GM19328 (cell line): ENCODE data around the gene PROSER2.
"Not testable (repeated sequence)": the region's sequence is repeated elsewhere in the genome, so short reads cannot be mapped to it uniquely, and the experiment has no call there.

Source experiments
- ATAC-seq: cut with Tn5 transposase; IDR thresholded peaks from one replicate; pipeline ENCODE4 v1.9.1; 2021; ENCODE audit warnings: mild to moderate bottlenecking, moderate library complexity; ENCODE audit not compliant: unreplicated experiment

PROSER2 gene

GRCh38 chr10:11882646-11883375, 59.7 kb downstream of the PROSER2 start:
- no peak for ATAC-seq

DNA sequence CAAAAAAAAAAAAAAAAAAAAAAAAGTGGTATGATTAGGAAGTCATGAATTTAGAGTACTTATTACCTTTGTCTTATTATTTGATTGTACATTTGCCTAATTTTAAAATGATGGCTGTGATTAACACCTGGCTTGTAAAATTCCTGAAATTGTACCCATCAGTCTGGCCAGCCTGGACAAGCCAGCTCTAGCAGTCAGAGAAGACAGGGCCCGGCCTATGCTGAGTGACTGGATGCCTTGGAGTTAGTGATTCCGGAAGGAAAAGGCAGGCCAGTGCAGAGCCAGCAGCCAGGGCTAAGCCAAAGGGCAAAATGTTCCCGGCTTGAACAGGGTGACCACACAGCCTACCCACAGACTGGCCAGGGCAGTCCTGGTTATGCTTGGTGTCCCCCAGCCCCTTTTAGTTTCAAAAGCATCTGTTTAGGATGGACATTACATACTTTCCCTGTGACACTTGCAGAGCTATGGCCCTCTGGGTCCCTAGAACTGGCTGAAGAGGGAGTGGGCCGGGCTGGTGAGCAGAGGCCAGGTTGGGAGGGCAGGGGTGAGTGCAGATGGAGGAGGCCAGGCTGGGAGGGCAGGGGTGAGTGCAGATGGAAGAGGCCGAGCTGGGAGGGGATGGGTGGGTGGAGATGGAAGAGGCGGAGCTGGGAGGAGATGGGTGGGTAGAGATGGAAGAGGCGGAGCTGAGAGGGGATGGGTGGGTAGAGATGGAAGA, 61.7 kb downstream of the PROSER2 start:
- ATAC-seq: no peak

GRCh38 chr10:11885437-11886137, 62.4 kb downstream of the PROSER2 start:
- ATAC-seq: no peak

GRCh38 chr10:11886138-11886474, 63.0 kb downstream of the PROSER2 start:
- ATAC-seq: no peak

GRCh38 chr10:11886851-11887250, 63.7 kb downstream of the PROSER2 start:
- no peak for ATAC-seq

GRCh38 chr10:11887381-11888227, 64.4 kb downstream of the PROSER2 start:
- ATAC-seq: no peak

GRCh38 chr10:11889263-11889662, 66.1 kb downstream of the PROSER2 start:
- ATAC-seq: not testable (repeated sequence)

DNA sequence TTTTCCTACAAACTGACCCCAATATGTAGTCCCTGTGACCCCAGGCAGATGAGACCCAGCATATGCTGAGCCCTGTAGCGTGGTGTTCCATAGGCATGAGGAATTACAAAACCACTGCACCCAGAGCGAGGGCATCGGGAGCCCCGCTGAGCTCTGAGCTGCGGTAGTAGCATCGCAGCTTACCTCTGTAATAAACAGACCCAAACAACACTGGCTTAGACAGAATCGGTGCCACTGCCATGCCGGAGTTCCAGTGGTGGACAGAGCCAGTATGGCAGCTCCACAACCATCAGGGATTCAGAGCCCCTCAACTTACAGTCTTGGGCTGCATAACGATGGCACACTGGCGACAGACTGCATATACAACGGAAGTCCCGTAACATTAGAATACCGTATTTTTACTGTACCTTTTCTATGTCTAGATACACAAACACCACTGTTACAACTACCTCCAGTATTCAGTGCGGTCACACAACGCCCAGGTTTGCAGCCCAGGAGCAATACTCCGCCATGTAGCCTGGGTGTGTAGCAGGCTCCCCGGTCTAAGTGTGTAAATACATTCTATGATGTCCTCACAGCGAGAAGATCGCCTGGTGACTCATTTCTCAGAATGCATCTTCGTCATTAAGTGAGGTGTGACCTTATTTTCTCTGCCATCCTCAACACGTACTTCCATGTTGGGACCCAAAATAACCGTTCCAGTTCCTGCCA, 68.8 kb downstream of the PROSER2 start:
- no peak for ATAC-seq

DNA sequence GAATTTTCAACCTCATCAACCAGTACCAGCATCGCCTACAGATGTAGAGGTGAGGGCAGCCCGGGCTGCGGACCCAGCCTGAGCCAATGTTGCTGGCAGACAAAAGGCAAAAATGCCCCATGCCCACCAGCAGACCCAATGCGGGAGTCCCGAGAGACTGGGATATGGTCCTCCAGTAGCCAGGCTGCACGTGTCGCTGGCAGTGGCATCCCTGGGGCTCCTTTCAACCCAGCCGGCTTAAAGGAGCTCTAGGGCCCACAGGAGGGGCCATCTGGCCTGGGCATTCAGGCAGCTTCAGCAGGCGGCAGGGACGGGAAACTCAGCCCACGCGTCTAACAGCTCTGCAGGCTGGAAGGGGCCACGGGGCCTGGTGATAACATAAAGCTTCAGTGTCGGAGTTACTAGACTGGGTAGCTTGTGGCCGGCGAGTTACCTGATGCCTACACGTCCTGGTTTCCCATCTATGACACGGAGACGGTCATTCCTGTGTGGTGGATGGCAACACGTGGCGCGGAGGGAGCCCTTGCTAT, 70.7 kb downstream of the PROSER2 start:
- no peak for ATAC-seq

DNA sequence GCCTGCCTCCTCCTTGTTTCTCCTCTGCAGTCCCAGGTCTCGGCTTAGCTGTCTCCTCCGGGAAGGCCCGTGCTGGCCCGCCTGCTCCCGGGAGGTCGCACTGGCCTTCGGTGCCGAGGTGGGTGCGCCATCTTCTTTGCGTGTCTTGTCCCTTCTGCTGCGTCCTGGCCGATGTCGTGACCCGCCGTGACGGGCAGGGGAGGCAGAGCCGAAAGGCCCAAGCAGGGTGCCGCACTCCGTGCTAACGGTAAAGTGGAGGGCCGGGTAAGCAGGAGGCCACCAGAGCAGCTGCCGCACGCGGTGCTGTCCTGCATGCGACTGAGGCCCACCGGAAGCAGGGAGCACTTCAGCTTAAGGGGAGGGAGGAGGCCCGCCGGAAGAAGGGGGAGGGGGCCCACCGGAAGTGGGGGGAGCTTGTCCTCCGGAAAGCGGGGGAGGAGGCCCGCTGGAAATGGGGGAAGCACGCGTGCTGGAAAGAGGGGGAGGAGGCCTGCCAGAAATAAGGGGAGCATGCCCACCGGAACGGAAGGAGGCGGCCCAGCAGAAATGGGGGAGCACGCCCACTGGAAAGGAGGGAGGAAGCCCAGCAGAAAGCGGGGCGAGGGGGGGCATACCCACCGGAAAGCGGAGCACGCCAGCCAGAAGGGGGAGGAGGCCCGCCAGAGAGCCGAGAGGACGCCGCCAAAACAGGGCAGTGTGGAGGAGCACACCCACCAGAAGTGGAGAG, 71.4 kb downstream of the PROSER2 start:
- ATAC-seq: no peak

DNA sequence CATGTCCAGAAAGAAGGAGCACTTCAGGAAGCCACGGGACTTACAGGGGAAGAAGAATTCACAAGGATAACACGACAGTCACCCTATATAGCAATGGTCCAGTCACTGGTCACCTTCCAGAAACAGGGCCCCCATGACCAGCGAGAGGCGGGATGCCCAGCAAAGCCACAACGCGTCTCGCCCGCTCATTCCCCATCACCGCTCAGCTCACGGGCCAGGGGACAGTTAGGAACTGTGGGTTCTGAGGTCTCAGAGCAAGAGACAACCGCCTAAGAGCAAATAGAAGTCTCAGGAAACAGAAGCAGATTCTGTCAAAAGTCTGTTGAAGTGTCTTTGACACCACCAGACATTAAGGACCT, 71.9 kb downstream of the PROSER2 start:
- no peak for ATAC-seq

DNA sequence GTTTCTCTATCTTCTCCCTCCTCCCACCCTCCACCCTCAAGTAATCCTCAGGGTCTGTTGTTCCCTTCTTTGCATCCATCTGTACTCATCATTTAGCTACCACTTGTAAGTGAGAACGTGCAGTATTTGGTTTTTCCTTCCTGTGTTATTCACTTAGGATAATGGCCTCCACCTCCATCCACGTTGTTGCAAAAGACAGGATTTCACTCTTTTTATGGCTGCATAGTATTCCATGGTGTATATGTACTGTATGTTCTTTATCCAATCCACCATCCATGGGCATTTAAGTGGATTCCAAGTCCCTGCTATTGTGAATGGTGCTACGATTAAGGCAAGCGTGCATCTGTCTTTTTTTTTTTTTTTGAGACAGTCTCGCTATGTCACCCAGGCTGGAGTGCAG, 72.4 kb downstream of the PROSER2 start:
- ATAC-seq: no peak

- no peak for ATAC-seq
Measured at GRCh38 chr10:11896549-11897200, 73.5 kb downstream of the PROSER2 start.

DNA sequence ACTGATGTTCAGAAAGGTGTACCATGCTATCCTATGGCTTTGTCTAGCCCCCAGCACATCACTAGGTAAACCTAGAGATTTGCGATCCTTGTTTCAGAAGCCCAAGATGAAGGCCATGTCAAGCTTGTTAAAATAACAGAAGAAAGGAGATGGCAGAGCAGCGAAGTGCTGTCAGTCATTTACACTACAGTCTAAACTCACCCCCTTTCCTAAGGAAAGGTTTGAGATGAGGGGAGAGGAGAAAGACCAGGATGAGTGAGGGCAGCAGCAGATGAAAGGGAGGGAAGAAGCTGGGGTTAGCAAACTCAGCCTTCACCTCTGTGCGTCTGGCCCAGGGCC, 74.8 kb downstream of the PROSER2 start:
- ATAC-seq: no peak

- ATAC-seq: no peak
Measured at GRCh38 chr10:11898372-11899066, 75.4 kb downstream of the PROSER2 start.

- no peak for ATAC-seq
Measured at GRCh38 chr10:11899067-11899876, 76.1 kb downstream of the PROSER2 start.

DNA sequence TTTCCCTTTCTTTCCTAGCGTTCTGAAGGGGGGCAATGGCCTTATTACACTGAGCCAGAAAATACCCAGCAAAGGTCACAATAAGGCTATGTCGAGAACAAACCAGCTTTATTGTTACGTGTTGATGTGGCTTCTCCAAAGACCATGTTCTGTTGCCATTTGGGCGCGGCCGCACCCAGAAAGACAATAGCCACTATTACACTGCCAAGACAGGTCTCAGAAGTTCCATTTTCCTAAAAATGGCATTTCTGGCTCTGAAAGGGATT, 77.8 kb downstream of the PROSER2 start:
- no peak for ATAC-seq

GRCh38 chr10:11901454-11901832, 78.3 kb downstream of the PROSER2 start:
- ATAC-seq: no peak
